HUES48 (cell line): ENCODE data around the gene OR51B5.
"Not testable (repeated sequence)": the region's sequence is repeated elsewhere in the genome, so short reads cannot be mapped to it uniquely, and the experiment has no call there.

ENCODE experiments used
- H3K27ac ChIP-seq: one replicate; pipeline ENCODE4 v1.7.0; 2013; ENCODE audit warnings: low read depth, low read length, inconsistent platforms
- H3K27me3 ChIP-seq: 2 replicates; pipeline ENCODE4 v1.6.1; 2013; ENCODE audit warnings: mild to moderate bottlenecking, low read length; ENCODE audit not compliant: control insufficient read depth, insufficient read depth
- H3K36me3 ChIP-seq: 2 replicates; pipeline ENCODE4 v1.6.1; 2013; ENCODE audit warnings: low read length; ENCODE audit not compliant: control insufficient read depth, insufficient read depth
- H3K4me1 ChIP-seq: 2 replicates; pipeline ENCODE4 v1.6.1; 2013; ENCODE audit warnings: mild to moderate bottlenecking, low read length; ENCODE audit not compliant: control insufficient read depth, insufficient read depth
- H3K4me3 ChIP-seq: 2 replicates; pipeline ENCODE4 v1.5.1; 2013; ENCODE audit warnings: mild to moderate bottlenecking, low read depth, low read length
- H3K9ac ChIP-seq: 2 replicates; pipeline ENCODE4 v1.6.1; 2013; ENCODE audit warnings: mild to moderate bottlenecking, low read depth, low read length, moderate library complexity
- H3K9me3 ChIP-seq: 2 replicates; pipeline ENCODE4 v1.6.1; 2013; ENCODE audit warnings: low read length; ENCODE audit not compliant: control insufficient read depth, insufficient read depth

Gene OR51B5

DNA sequence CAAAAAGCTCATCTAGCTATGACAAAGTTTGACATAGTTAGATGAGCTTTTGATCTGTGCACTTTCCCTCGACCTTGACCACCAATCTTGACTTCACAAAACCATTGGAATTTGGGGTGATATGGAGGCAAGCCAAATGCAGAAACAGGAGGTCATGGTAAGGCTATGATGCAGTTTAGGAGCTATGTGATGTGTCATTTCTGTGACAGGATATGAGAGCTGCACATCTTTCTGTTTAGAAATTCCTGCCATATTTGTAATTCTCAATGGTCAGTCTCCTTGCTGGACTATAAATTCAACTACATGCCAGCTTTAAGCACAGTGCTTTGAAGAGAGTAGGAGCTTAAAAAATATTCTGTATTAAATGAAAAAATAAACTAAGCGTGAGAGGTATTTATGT, 20.9 kb upstream of the OR51B5 start:
- H3K9me3 ChIP-seq = no peaks in the 10 kb centered on the region
- H3K9ac ChIP-seq = no peak overlapping the region
- H3K4me3 ChIP-seq = no peak overlapping the region
- no peak overlapping the region for H3K27ac ChIP-seq
- H3K36me3 ChIP-seq = no peaks in the 10 kb centered on the region
- peaks cover 9% of the 10 kb centered on the region for H3K4me1 ChIP-seq
- H3K27me3 ChIP-seq = no peaks in the 10 kb centered on the region

DNA sequence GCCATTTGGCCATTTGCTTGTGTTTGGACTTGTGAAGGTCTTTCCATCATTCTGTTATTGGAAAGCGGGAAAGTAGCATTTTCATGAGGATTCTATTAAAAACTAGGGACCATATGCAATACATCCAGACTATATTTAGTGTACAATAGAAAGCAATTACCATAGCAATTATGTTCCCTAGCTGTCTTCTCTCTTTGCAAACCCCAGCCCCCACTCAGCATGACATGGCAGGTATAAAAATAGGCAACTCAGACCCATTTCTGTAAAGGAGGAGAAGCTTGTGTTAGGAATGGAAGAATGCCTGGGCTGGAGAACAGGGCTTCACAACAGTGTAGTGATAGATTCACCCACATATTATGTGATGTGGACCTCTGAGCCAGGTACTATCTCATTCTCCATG, 20.4 kb upstream of the OR51B5 start:
- Histone ChIP-seq H3K27ac (no peak overlapping the region), H3K4me3 (no peak overlapping the region), H3K9ac (no peak overlapping the region), H3K4me1 (peaks cover 4% of the 10 kb centered on the region), H3K36me3 (no peaks in the 10 kb centered on the region), H3K9me3 (no peaks in the 10 kb centered on the region), H3K27me3 (no peaks in the 10 kb centered on the region)

DNA sequence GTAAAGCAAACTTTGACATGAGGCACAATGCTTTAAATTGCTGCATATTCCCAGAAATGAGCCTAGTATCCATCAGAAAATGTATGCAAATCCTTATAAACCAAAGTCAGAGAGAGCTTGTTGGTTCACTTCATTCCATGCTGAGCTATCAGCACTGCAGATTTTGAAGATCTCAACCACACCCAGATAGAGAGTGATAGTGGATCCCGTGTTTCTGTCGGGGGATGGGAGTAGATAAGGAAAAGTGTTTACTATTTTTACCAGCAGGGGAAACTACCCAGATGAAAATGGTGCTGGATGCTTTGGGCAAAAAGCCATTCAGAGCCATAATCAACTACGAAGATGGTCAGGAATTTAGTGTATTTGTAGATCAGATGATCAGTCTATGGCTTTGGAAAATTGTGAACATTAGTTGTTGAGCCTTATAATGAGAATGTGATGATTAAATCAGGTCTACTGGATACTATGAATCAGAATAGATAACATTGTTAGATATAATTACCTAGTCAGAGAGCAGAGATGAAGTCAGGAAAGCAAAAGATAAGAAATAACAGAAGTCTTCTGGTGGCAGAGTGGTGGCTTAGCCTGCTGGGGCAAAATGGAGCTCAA, 18.8 kb upstream of the OR51B5 start:
- Histone ChIP-seq H3K27ac (no peak overlapping the region), H3K4me1 (no peaks in the 10 kb centered on the region), H3K4me3 (no peak overlapping the region), H3K9ac (no peak overlapping the region), H3K9me3 (no peaks in the 10 kb centered on the region), H3K27me3 (no peaks in the 10 kb centered on the region), H3K36me3 (no peaks in the 10 kb centered on the region)

DNA sequence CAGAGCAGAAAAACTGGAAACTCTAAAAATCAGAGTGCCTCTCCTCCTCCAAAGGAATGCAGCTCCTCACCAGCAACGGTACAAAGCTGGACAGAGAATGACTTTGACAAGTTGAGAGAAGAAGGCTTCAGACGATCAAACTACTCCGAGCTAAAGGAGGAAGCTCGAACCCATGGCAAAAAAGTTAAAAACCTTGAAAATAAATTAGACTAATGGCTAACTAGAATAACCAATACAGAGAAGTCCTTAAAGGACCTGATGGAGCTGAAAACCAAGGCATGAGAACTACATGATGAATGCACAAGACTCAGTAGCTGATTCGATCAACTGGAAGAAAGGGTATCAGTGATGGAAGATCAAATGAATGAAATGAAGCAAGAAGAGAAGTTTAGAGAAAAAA, 12.7 kb upstream of the OR51B5 start:
- H3K9me3 ChIP-seq, H3K4me1 ChIP-seq, H3K4me3 ChIP-seq, H3K36me3 ChIP-seq, H3K9ac ChIP-seq, H3K27ac ChIP-seq, H3K27me3 ChIP-seq: not testable (repeated sequence)

DNA sequence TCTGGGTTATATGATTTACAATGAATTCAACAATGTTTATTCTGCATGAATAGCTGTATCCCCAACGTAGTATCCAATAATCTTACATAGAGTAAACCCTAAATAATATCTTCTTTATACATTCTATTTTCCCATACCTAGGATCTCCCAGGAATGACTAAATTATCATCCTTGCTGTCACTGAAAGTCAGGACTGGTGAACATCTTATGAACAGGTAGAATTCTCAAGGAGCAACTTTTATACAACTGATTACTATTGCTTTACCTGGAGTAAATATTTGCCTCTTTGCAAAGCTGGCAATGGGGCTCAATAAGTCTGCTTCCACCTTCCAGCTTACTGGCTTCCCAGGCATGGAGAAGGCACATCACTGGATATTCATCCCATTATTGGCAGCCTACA, 7.9 kb upstream of the OR51B5 start, which contains the start of gene OR51B6:
OR51B6 (plus strand) TSS at position 301 of the 400 bp plus-strand sequence; CDS start at position 301, 0 bp downstream.
- no peak within 1 kb of the TSS for H3K4me3 ChIP-seq
- H3K27ac ChIP-seq = no peak within 1 kb of the TSS
- no peak within 1 kb of the TSS for H3K9ac ChIP-seq
- no peaks in the 10 kb centered on the region for H3K9me3 ChIP-seq
- H3K4me1 ChIP-seq = peaks cover 9% of the 10 kb centered on the region
- H3K36me3 ChIP-seq = no peaks in the 10 kb centered on the region
- no peaks in the 10 kb centered on the region for H3K27me3 ChIP-seq

DNA sequence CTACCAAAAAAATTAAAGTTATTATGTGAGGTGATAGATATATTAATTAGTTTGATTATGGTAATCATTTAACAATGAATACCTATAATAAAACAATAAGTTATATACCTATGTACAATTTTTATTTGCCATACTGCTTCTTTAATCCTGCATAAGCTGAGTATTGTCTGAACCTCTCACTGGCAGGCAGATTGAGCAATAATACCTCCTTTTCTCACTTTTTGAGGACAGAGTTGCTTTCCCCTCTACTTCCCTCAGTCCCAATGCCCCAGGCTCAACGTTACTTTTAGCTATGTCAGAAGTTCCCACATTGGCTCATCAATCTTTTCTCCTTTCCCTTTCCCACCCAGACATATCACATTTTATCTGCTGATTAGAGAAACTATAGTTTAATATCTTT, 6.2 kb upstream of the OR51B5 start:
- H3K27ac ChIP-seq = no peak overlapping the region
- H3K9ac ChIP-seq = no peak overlapping the region
- no peaks in the 10 kb centered on the region for H3K36me3 ChIP-seq
- no peaks in the 10 kb centered on the region for H3K27me3 ChIP-seq
- H3K9me3 ChIP-seq = no peaks in the 10 kb centered on the region
- no peak overlapping the region for H3K4me3 ChIP-seq
- peaks cover 9% of the 10 kb centered on the region for H3K4me1 ChIP-seq

DNA sequence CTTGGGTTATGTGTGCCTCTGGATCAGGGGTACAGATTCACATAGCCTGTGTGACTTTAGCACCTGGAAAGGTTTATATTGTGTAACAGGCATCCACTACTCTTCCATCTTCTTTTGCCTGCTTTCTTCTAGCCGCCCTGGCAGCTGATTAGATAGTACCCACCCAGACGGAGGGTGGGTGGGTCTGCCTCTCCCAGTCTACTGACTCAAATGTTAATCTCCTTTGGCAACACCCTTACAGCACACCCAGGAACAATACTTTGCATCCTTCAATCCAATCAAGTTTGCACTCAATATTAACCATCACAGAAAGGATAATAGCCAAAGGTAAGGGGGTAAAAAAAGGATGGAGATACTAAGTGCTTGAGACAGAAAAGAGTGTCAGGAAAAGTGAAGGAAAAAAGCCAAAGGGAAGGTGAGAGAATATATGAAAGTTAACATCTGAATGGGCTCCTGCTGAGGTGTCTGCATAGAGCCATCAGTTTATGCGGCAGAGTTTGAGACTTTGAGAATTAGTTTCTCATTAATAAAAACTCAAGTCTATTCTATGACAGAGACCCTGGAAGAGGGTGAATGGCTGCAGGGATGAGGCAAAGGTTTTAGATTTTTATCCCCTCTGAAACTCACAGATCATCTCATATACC, 5.3 kb upstream of the OR51B5 start:
- no peaks in the 10 kb centered on the region for H3K36me3 ChIP-seq
- peak overlapping the region; percentile 7; the same call in 1 of the 2 replicates for H3K4me3 ChIP-seq
- H3K27me3 ChIP-seq = no peaks in the 10 kb centered on the region
- H3K4me1 ChIP-seq = peaks cover 9% of the 10 kb centered on the region
- no peak overlapping the region for H3K27ac ChIP-seq
- H3K9me3 ChIP-seq = no peaks in the 10 kb centered on the region
- no peak overlapping the region for H3K9ac ChIP-seq

DNA sequence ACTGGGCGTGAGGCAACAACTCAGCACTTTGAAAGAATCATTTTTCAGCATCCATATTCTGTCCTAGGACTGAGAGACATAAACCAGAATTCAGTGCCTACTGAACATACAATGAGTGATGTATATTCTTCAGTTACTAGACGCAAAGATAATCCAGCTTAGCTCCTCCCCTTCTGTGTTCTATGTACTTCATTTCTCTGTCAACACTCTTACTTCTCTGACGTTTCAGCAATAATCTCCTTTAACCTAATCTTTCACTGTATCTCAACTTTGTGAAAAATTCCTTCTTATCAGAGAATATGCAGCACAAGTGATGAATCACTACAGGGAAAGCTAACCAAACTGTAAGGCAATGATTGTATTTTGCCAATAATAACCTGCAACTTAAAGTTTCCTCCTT, 2.5 kb upstream of the OR51B5 start:
- Histone ChIP-seq H3K4me3 (no peak overlapping the region), H3K27ac (no peak overlapping the region), H3K4me1 (peaks cover 9% of the 10 kb centered on the region), H3K36me3 (no peaks in the 10 kb centered on the region), H3K9ac (no peak overlapping the region), H3K27me3 (no peaks in the 10 kb centered on the region), H3K9me3 (no peaks in the 10 kb centered on the region)

DNA sequence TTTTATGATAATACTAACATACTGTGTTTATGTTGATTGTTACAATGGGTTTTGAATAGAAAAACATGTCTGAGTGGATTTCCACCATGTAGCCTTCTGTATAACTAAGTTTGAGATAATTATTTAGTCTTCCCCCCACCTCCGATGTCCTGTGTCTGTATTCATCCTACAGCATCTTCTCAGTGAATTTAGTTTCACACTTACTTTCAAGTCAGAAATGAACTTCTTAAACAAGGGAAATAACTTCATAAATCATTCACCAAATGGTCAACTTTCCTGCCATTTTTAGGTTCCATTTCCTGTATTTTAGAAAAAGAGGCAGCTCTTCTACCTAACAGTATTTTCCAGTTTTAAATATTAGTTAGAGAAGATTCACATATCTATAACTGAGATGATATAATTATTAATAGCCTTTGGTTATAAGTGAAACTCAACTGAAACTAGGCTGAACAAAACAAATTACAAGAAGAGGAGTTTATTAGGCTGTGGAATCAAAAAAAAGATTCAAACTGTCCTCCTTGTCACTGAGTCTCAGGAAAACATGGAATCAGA, 3.5 kb downstream of the OR51B5 start:
- Histone ChIP-seq H3K27me3 (no peaks in the 10 kb centered on the region), H3K27ac (no peak overlapping the region), H3K4me1 (no peaks in the 10 kb centered on the region), H3K36me3 (no peaks in the 10 kb centered on the region), H3K9ac (no peak overlapping the region), H3K9me3 (no peaks in the 10 kb centered on the region), H3K4me3 (no peak overlapping the region)

DNA sequence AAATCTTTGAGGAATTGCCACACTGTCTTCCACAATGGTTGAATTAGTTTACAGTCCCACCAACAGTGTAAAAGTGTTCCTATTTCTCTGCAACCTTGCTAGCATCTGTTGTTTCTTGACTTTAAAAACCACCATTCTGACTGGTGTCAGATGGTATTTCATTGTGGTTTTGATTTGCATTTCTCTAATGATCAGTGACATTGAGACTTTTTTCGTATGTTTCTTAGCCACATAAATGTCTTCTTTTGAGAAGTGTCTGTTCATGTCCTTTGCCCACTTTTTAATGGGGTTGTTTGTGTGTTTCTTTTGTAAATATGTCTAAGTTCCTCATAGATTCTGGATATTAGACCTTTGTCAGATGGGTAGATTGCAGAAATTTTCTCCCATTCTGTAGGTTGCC, 6.1 kb downstream of the OR51B5 start:
- not testable (repeated sequence) for H3K4me3 ChIP-seq, H3K9ac ChIP-seq, H3K36me3 ChIP-seq, H3K27me3 ChIP-seq, H3K4me1 ChIP-seq, H3K9me3 ChIP-seq, H3K27ac ChIP-seq

DNA sequence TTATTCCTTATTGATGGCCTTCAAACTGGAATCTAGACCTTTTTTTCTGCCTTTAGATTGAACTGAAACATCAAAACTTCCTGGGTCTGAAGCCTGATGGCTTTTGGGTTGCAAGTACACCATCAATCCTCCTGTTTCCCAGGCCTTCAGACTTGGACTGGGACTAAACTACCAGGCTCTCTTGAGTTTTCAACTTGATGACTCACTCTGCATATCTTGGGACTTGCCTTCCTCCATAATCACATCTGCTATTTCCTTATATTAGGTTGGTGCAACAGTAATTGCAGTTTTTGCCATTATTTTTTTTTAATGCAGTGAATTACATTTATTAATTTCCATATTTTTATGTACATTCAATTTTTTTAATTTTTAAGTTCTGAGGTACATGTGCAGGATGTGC, 7.0 kb downstream of the OR51B5 start:
- no peak overlapping the region for H3K4me3 ChIP-seq

More for the DNA sequence above, 7.0 kb downstream of the OR51B5 start:
- Histone ChIP-seq H3K27ac (no peak overlapping the region), H3K4me1 (no peaks in the 10 kb centered on the region), H3K9me3 (no peaks in the 10 kb centered on the region), H3K9ac (no peak overlapping the region), H3K36me3 (no peaks in the 10 kb centered on the region), H3K27me3 (no peaks in the 10 kb centered on the region)
